OCI-LY1 (cell line): ENCODE measurements around the gene GFOD1.

Source experiments
- H2AFZ ChIP-seq: fragments of 200-600 bp; sonication (generic), shearing (Covaris generic); 2 replicates; pipeline ENCODE4 v1.6.0; 2014; ENCODE audit warnings: antibody characterized with exemption, mild to moderate bottlenecking, low read length
- H3F3A ChIP-seq: fragments of 200-600 bp; sonication (generic), shearing (Covaris generic); 2 replicates; pipeline ENCODE4 v1.6.0; 2014; ENCODE audit warnings: mild to moderate bottlenecking, antibody characterized with exemption, low read length, moderate library complexity; ENCODE audit not compliant: insufficient read depth
- H3K27ac ChIP-seq: fragments of 200-600 bp; sonication (generic); 2 replicates; pipeline ENCODE4 v1.5.1; 2014; ENCODE audit warnings: low read length, mixed run types, mild to moderate bottlenecking, low read depth; ENCODE audit not compliant: poor library complexity, severe bottlenecking
- H3K27me3 ChIP-seq: fragments of 200-600 bp; sonication (generic); 2 replicates; pipeline ENCODE4 v1.6.0; 2014; ENCODE audit warnings: antibody characterized with exemption, mild to moderate bottlenecking, low read length, moderate library complexity; ENCODE audit not compliant: insufficient read depth
- H3K36me3 ChIP-seq: fragments of 200-600 bp; sonication (generic); 2 replicates; pipeline ENCODE4 v1.6.1; 2014; ENCODE audit warnings: mild to moderate bottlenecking, antibody characterized with exemption, low read length, moderate library complexity, mixed read lengths; ENCODE audit not compliant: insufficient read depth
- H3K4me1 ChIP-seq: fragments of 200-600 bp; sonication (generic); 2 replicates; pipeline ENCODE4 v1.5.1; 2014; ENCODE audit warnings: mild to moderate bottlenecking, low read length, moderate library complexity; ENCODE audit not compliant: insufficient read depth, severe bottlenecking
- H3K4me2 ChIP-seq: fragments of 200-600 bp; sonication (generic), shearing (Covaris generic); 2 replicates; pipeline ENCODE4 v1.6.1; 2014; ENCODE audit warnings: low read length
- H3K4me3 ChIP-seq: fragments of 200-600 bp; sonication (generic); 2 replicates; pipeline ENCODE4 v1.5.1; 2014; ENCODE audit warnings: low read length, low read depth, mild to moderate bottlenecking, mixed read lengths; ENCODE audit not compliant: poor library complexity, severe bottlenecking
- H3K79me2 ChIP-seq: fragments of 200-600 bp; shearing (Covaris generic); 2 replicates; pipeline ENCODE4 v1.6.1; 2016; ENCODE audit warnings: mixed run types, low read length, mixed read lengths; ENCODE audit not compliant: insufficient read depth
- H3K9ac ChIP-seq: fragments of 200-600 bp; sonication (generic), shearing (Covaris generic); 2 replicates; pipeline ENCODE4 v1.6.1; 2014; ENCODE audit warnings: mild to moderate bottlenecking, low read length, mixed read lengths
- H3K9me2 ChIP-seq: fragments of 200-600 bp; sonication (generic), shearing (Covaris generic); 2 replicates; pipeline ENCODE4 v1.6.1; 2014; ENCODE audit warnings: low read depth, mild to moderate bottlenecking, low read length, mixed read lengths
- H3K9me3 ChIP-seq: fragments of 200-600 bp; shearing (Covaris generic); 2 replicates; pipeline ENCODE4 v1.6.1; 2014; ENCODE audit warnings: low read length, mixed read lengths
- H4K20me1 ChIP-seq: fragments of 200-600 bp; sonication (generic), shearing (Covaris generic); 2 replicates; pipeline ENCODE4 v1.6.0; 2016; ENCODE audit warnings: mild to moderate bottlenecking, low read length; ENCODE audit not compliant: insufficient read depth
- EZH2 ChIP-seq: fragments of 200-600 bp; sonication (generic), shearing (Covaris generic); IDR thresholded peaks from 2 replicates; pipeline ENCODE4 v1.8.0; 2017; ENCODE audit warnings: borderline replicate concordance, mixed run types, mild to moderate bottlenecking, antibody characterized with exemption, low read length, moderate library complexity, mixed read lengths
- TF ChIP-seq, protein P1 (sequence below): fragments of 200-600 bp; sonication (generic), shearing (Covaris generic); IDR thresholded peaks from 2 replicates; pipeline ENCODE4 v1.5.1; 2017; ENCODE audit warnings: mild to moderate bottlenecking, antibody characterized with exemption, low read length, moderate library complexity, mixed read lengths

Gene GFOD1

DNA sequence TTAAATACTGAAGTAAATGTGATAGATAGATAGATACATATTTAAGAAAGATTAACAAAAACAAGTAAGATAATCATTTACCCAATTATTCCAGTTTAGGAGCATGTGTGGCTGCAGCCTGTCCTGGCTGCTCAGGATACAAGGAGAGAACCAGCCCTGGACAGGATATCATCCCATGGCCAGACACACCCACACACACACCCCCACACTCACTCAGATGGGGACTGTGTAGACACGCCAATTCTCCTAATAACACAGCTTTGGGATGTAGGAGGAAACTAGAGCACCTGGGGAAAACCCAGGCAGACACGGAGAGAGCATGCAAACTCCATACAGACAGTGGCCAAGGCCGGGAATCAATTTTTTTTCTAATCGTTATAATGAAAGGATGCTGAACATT is 45.6 kb downstream of the GFOD1 start:
- H3K9me3 ChIP-seq, result no peaks in the 10 kb centered on the region
- peaks cover 18% of the 10 kb centered on the region; the same call in 1 of the 2 replicates for H3K79me2 ChIP-seq
- H3F3A ChIP-seq, result no peaks in the 10 kb centered on the region
- no peak overlapping the region for H3K4me2 ChIP-seq
- H3K9me2 ChIP-seq, result no peaks in the 10 kb centered on the region
- no peaks in the 10 kb centered on the region for H4K20me1 ChIP-seq
- H3K27me3 ChIP-seq, result no peaks in the 10 kb centered on the region
- H3K27ac ChIP-seq, result no peak overlapping the region
- H2AFZ ChIP-seq, result no peak overlapping the region
- H3K4me1 ChIP-seq, result peaks cover 24% of the 10 kb centered on the region
- H3K9ac ChIP-seq, result no peak overlapping the region
- H3K4me3 ChIP-seq, result no peak overlapping the region
- TF ChIP-seq, protein P1, sequence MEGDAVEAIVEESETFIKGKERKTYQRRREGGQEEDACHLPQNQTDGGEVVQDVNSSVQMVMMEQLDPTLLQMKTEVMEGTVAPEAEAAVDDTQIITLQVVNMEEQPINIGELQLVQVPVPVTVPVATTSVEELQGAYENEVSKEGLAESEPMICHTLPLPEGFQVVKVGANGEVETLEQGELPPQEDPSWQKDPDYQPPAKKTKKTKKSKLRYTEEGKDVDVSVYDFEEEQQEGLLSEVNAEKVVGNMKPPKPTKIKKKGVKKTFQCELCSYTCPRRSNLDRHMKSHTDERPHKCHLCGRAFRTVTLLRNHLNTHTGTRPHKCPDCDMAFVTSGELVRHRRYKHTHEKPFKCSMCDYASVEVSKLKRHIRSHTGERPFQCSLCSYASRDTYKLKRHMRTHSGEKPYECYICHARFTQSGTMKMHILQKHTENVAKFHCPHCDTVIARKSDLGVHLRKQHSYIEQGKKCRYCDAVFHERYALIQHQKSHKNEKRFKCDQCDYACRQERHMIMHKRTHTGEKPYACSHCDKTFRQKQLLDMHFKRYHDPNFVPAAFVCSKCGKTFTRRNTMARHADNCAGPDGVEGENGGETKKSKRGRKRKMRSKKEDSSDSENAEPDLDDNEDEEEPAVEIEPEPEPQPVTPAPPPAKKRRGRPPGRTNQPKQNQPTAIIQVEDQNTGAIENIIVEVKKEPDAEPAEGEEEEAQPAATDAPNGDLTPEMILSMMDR, result no peak
- TF ChIP-seq EZH2, result no peak
- H3K36me3 ChIP-seq, result no peaks in the 10 kb centered on the region; the same call in 1 of the 2 replicates

DNA sequence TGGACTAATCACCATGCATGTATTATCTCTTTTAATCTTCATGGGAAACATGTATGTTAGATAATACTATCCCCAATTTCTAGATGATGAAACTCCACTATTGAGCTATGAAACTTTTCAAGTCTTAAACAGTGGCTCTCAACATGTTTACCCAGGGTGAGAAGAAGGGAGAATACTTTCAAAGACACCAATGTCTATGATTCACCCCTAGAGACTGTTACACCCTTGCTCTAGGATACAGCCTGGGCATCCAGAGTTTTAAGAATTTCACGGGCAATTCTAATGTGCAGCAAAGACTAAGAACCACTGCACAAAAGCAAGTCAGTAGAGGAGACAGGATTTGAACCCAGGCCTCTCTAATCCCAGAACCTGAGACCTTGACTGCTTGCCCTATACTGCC is 47.8 kb downstream of the GFOD1 start:
- Histone ChIP-seq H3K36me3 (no peaks in the 10 kb centered on the region), H3K9ac (no peak overlapping the region), H3K79me2 (peaks cover 23% of the 10 kb centered on the region; the same call in 1 of the 2 replicates), H3K27ac (no peak overlapping the region), H3K4me1 (peaks cover 11% of the 10 kb centered on the region), H2AFZ (no peak overlapping the region), H3K27me3 (no peaks in the 10 kb centered on the region), H3K4me3 (no peak overlapping the region), H3F3A (no peaks in the 10 kb centered on the region), H3K9me3 (no peaks in the 10 kb centered on the region), H3K9me2 (no peaks in the 10 kb centered on the region), H3K4me2 (no peak overlapping the region), H4K20me1 (no peaks in the 10 kb centered on the region)
- no peak for TF ChIP-seq EZH2
- TF ChIP-seq, protein P1, result no peak

DNA sequence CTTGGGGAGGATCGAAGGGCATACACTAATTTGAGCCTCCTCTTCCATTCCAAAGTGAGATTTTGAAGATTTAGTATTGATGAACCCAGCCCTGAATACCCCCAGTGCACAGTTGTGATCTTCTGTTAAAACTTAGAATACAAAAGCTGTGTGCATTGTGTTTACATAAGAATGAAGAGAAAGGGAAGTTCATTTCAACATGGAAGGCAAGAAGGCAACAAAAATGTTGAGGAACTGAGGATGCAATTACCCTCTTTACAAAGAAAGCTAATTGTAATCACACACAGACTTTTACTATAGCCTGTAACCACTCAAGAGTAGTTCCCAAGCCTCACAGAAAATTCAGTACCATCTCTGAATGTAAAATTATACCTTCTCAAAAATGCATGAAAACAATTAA is 49.3 kb downstream of the GFOD1 start:
- no peaks in the 10 kb centered on the region for H3F3A ChIP-seq
- H4K20me1 ChIP-seq, result no peaks in the 10 kb centered on the region
- H3K27ac ChIP-seq, result no peak overlapping the region
- H3K36me3 ChIP-seq, result no peaks in the 10 kb centered on the region
- peaks cover 22% of the 10 kb centered on the region for H3K4me1 ChIP-seq
- TF ChIP-seq EZH2, result no peak
- TF ChIP-seq, protein P1, result no peak
- no peaks in the 10 kb centered on the region for H3K9me3 ChIP-seq
- no peak overlapping the region for H3K4me3 ChIP-seq
- no peak overlapping the region for H3K9ac ChIP-seq
- no peaks in the 10 kb centered on the region for H3K27me3 ChIP-seq
- H3K79me2 ChIP-seq, result peaks cover 23% of the 10 kb centered on the region; the same call in 1 of the 2 replicates
- no peak overlapping the region for H3K4me2 ChIP-seq
- H2AFZ ChIP-seq, result no peak overlapping the region
- no peaks in the 10 kb centered on the region for H3K9me2 ChIP-seq
